ENCODE data around the gene CXorf65.
A peak's percentile ranks its signal among the peaks of the same experiment; 100 is the strongest.

Gene CXorf65

GRCh38 chrX:71106427-71106826 is at the start of gene CXorf65:
Gene CXorf65 (minus strand): TSS chrX:71106740. CDS start chrX:71106556, 184 bp downstream.
- DNase-seq (ENCODE audit: low read depth): no peak

- DNase-seq (ENCODE audit: low read depth): no peak
Observed at GRCh38 chrX:71154641-71155040, 48.1 kb upstream of the CXorf65 start.

GRCh38 chrX:71154196-71154595 is 47.7 kb upstream of the CXorf65 start:
- no peak for DNase-seq (ENCODE audit: low read depth)

- DNase-seq (ENCODE audit: low read depth): no peak
Observed at GRCh38 chrX:71151366-71151765, 44.8 kb upstream of the CXorf65 start.

DNA sequence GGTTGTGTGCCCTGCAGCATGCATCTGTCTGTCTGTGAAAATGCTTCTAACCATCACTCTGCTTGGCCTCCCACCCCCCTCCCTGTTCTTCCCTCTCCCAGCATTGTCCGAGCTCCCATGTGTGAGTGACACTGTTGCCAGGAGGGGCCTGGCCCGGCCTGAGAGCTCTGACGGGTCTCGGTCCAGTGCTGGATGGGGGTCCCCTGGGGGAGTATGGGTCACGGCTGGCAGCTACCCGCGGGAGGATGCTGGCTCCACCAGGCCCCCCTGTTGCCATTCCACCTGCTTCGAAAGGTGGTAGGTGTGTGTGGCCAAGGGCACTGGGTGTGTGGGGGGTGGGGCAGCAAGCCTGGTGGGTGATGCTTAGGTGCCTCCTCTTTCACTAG is 41.7 kb upstream of the CXorf65 start:
- no peak for DNase-seq (ENCODE audit: low read depth)

- DNase-seq (ENCODE audit: low read depth): no peak
Observed at GRCh38 chrX:71147496-71148277, 41.1 kb upstream of the CXorf65 start.

DNA sequence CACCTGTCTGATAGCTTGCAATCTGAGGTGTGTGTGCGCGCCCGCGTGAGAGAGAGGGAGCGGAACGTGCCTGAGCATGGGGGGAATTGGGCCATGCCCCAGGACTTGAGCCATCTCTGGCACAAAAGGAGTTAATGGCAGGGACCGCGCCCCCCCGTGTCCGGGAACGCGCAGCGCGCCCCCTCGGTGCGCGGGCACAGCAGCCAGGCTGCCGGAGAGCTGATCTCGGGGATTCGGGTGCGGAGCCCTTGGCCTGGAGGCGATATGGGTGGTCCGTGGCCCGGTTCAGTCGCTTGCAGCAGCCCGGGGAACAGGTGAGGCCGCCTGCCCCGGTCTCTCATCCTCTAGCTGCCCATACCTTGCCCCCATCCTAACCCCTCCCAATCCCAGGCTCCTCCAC is 38.1 kb upstream of the CXorf65 start, which contains the start of gene NLGN3:
Gene NLGN3 (plus strand): TSS at position 191 of the 400 bp plus-strand sequence. CDS start 2,909 bp downstream, outside the sequence.
- no peak for DNase-seq (ENCODE audit: low read depth)

DNA sequence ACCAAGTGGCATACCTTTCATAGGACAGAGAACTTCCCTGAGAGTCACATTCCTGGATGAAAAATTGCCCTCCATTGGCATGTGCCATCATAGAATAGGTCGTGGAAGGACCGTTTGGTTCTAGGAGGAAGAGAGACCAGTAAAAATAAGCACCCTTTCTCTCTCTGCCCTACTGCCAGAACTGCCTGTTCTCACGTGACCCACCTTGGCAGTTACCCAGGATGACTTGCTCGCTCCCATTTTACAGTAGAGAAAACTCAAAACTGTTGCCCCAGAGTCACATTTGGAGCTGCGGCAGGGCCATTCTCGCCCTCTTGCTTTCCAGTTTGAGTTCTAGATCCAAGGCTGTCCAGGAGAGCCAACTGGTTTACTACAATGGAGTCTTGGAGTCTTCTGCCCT is 37.0 kb upstream of the CXorf65 start:
- no peak for DNase-seq (ENCODE audit: low read depth)

DNA sequence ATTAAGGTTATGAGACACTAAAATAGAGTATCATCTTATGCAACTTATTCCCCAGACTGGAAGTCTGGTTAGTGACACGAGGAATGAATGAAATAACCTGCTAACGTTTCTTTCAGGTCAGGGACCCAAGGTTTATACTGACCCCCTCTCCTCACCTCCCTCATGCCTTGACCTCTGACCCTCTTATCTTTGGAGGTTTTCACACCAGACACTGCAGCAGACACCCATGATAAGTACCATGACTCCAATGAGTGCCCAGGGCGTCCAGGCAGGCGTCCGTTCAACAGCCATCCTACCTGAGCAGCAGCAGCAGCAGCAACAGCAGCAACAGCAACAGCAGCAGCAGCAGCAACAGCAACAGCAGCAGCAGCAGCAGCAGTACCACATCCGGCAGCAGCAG is 33.9 kb upstream of the CXorf65 start:
- no peak for DNase-seq (ENCODE audit: low read depth)

- peak; percentile 60 for DNase-seq (ENCODE audit: low read depth)
Observed at GRCh38 chrX:71131510-71131909, 25.0 kb upstream of the CXorf65 start.

DNA sequence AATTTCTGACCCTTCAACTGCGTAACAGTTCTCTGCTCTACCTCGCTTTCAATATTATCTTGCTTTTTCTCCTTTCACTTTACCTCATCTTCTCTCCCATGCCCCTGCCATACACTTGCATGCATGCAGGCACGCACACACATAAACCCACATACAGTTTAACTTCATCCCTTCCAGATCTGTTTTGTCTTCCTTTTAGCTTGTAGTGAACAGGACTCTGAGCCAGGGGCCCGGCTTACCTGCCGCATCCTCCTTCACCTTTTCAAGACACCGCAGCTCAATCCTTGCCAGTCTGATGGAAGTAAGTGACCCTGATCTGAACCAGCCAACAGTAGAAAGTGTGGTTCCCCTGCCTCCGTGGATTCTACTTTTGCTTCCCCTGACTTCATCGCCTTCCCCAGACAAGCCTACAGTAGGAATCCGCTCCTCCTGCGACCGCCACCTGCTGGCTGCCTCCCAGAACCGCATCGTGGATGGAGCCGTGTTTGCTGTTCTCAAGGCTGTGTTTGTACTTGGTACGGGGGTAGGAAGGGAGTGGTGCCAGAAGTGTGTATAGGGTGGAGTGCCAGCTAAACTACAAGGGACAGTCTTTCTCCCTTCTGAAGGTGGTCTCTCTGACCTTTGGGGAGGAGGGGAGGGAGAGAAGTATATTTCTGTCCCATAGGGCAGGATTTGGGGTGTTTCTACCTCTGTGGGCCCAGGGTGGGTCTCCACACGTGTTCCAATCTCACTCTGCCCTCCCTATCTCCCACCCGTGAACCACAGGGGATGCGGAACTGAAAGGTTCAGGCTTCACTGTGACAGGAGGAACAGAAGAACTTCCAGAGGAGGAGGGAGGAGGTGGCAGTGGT is 22.6 kb upstream of the CXorf65 start:
- no peak for DNase-seq (ENCODE audit: low read depth)

DNA sequence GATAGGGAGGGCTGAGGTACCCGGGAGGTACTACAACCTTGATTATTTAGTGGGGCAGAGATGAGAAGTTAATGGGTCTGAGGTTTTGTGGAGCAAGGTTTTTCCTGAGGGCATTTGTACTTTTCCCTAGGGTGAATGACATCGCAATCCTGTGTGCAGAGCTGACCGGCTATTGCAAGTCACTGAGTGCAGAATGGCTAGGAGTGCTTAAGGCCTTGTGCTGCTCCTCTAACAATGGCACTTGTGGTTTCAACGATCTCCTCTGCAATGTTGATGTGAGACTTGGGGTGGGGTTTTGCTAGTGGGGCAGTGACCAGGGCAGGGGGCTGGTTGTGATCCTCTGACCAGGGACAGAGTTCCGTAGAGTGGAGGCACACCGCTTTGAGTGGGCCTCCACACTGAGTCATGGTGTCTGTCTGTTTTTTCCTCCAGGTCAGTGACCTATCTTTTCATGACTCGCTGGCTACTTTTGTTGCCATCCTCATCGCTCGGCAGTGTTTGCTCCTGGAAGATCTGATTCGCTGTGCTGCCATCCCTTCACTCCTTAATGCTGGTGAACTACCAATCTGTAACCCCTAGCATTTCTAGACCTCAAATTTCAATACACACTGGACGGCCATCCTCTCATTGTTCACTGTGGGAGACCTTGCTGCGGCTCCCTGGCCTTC is 21.8 kb upstream of the CXorf65 start:
- no peak for DNase-seq (ENCODE audit: low read depth)

DNA sequence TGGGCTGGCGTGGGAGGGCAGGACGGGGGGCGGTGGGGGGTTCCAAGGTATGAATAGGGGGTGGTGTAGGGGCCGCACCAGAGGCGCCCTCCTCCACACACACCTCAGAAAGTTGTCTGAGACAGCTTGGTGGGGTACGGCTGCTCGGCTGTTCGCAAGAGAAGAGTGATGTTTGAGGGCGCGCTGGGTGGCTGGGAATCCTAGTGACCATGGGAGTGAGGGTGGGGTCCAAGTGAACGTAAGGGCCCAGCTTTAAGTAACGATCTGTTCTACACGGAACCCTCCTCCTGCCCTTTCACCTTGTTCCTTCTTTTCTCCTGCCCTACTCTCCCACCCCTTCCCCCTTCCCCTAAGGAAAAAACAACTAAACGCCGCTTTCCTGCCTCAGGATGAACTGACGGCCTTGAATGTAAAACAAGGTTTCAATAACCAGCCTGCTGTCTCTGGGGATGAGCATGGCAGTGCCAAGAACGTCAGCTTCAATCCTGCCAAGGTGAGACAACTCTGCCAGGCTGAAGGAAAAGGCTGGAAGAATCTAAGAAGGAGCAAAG is 12.5 kb upstream of the CXorf65 start:
- DNase-seq (ENCODE audit: low read depth): no peak

GRCh38 chrX:71118032-71118984 is 11.8 kb upstream of the CXorf65 start, which contains the start of gene MED12:
Gene MED12 (plus strand): TSS chrX:71118596. CDS start chrX:71118755, 159 bp downstream.
- peak; percentile 59 for DNase-seq (ENCODE audit: low read depth)

DNA sequence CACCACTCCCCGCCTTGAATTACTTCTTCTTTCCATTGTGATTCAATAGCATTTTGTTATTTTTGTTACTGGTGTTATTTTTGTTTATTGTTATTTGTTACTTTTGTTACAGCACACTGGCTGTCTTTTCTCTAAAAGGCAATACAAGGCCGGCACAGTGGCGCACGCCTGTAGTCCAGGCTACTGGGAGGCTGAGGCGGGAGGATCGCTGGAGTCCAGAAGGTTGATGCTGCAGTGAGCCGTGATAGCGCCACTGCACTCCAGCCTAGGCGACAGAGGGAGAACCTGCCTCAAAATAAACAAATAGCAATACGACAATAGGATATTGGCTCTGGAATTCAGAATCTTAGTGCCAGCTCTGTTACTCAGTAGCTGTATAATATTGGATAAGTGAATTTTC is 10.8 kb upstream of the CXorf65 start:
- DNase-seq (ENCODE audit: low read depth): no peak

DNA sequence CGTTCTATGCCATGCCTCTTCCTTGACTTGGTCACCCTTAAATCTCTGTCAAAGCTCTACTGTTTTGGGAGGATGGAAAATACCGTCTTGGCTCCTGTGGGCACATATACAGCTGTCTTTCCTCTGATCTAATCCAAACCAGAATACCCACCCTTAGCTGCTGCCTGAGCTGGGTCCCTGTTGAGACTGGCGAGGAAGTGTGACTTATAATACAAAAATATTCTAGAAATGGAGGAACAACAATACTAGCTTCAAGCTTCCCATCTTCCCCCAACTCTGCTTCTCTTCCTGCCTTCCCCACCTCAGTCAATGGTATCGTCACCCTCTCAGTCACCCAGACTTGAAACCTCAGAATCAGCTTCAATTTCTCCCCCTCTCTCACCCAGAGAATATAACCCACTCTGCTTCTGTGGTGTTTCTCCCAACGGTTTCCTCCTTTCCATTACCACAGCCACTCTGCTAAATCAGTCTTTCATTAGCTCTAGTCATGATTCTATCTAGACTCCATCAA is 5.4 kb upstream of the CXorf65 start:
- no peak for DNase-seq (ENCODE audit: low read depth)

- DNase-seq (ENCODE audit: low read depth): peak; percentile 60
Observed at GRCh38 chrX:71111141-71111843, 4.8 kb upstream of the CXorf65 start, which contains the start of gene IL2RG. Gene IL2RG (minus strand): TSS chrX:71111577. CDS start chrX:71111539, 38 bp downstream.

GRCh38 chrX:71109051-71109450 is 2.5 kb upstream of the CXorf65 start:
- no peak for DNase-seq (ENCODE audit: low read depth)

GRCh38 chrX:71107762-71108360 is 1.3 kb upstream of the CXorf65 start:
- no peak for DNase-seq (ENCODE audit: low read depth)

DNA sequence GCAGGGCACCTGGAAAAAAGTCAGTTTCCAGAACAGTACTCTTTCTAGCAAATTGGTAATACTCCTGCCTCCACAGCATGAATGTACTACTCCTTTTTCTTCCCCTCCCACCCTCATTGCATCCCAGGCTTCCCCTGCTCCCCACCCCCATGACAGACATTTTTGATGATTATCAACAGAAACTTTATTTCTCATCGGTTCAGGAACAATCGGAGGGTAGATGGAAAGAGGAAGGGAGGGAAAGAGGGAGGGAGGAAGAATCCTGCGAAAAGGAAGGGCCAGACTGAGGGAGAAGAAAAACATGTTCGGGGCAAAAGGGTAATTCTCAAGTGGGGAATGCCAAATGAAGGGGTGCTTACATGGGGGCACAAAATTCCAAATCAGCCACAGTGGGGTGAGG is 705 bp upstream of the CXorf65 start:
- no peak for DNase-seq (ENCODE audit: low read depth)
